Raji (cell line): ENCODE data around the gene APEX2.

Experiments
- POLR2A ChIP-seq: IDR thresholded peaks from 2 replicates; pipeline ENCODE4 v1.6.1; 2011; ENCODE audit warnings: low read depth, low read length, control low read depth; ENCODE audit not compliant: insufficient read depth

Gene APEX2

GRCh38 chrX:54999717-55000598, at the start of gene APEX2:
APEX2 (plus strand) TSS chrX:55000363; CDS start chrX:55000423, 60 bp downstream.
- TF ChIP-seq POLR2A, result peak; percentile 91

- no peak for TF ChIP-seq POLR2A
Measured at GRCh38 chrX:54950730-54951375, 49.3 kb upstream of the APEX2 start.

- TF ChIP-seq POLR2A, result no peak
Measured at GRCh38 chrX:54961750-54962149, 38.4 kb upstream of the APEX2 start.

GRCh38 chrX:54964766-54965497, 35.2 kb upstream of the APEX2 start:
- TF ChIP-seq POLR2A, result no peak

GRCh38 chrX:54977387-54977786, 22.8 kb upstream of the APEX2 start:
- TF ChIP-seq POLR2A, result no peak

- TF ChIP-seq POLR2A, result no peak
Measured at GRCh38 chrX:54978448-54978847, 21.7 kb upstream of the APEX2 start.

GRCh38 chrX:54979432-54979831, 20.7 kb upstream of the APEX2 start:
- TF ChIP-seq POLR2A, result no peak

- no peak for TF ChIP-seq POLR2A
Measured at GRCh38 chrX:54980334-54980733, 19.8 kb upstream of the APEX2 start.

- no peak for TF ChIP-seq POLR2A
Measured at GRCh38 chrX:54991706-54992105, 8.5 kb upstream of the APEX2 start.

- no peak for TF ChIP-seq POLR2A
Measured at GRCh38 chrX:54992911-54993622, 7.1 kb upstream of the APEX2 start.

- TF ChIP-seq POLR2A, result no peak
Measured at GRCh38 chrX:54994099-54994498, 6.1 kb upstream of the APEX2 start, which contains the start of gene PFKFB1. PFKFB1 (minus strand) TSS chrX:54994188; CDS start chrX:54994007, 181 bp downstream.

GRCh38 chrX:54994668-54995351, 5.4 kb upstream of the APEX2 start:
- no peak for TF ChIP-seq POLR2A

GRCh38 chrX:54995621-54996020, 4.5 kb upstream of the APEX2 start:
- no peak for TF ChIP-seq POLR2A

GRCh38 chrX:55004231-55004630, 4.1 kb downstream of the APEX2 start:
- no peak for TF ChIP-seq POLR2A

GRCh38 chrX:55005256-55005655, 5.1 kb downstream of the APEX2 start:
- TF ChIP-seq POLR2A, result no peak
